Measurements from ENCODE around the gene ABLIM2. TPM values are rescaled to one million over a fixed set of nuclear protein-coding genes. Genes with fewer than 3 reads are reported as not detected.

Gene ABLIM2
- total and polyA plus RNA-seq, 10 of the 15 experiments (the other 5 are each of a cell fraction or from before 2014, with no cell fraction given): 0.03 to 0.15 (median 0.05) TPM; not detected in 7

DNA sequence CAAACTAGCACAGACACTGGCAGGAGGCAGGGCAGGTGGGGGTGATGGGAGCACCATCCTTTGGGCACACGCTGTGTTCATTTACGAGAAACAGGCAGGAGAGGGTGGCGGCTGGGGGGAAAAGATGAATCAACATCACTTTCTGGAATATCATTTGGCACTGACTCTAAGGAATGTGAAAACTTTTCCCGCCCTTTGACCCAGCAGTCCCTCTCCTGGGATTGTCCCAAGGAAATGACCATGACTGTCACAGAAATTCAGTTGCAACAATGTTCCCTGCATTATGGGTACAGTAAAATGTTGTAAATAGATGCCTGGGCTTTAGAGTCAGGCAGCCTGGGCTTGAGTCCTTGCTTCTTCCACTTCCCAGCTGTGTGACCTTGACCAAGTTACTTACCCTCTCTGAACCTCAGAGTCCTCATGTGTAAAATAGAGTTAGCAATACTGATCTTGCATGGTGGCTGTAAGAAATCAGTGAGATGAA, 58.6 kb downstream of the ABLIM2 start:
- FAIRE-seq (no peak), DNase-seq (ENCODE audit: low read depth, low spot score) (no peak), ATAC-seq (no peak)
- POLR2A ChIA-PET: no interaction called here
- Histone ChIP-seq H3K4me2 (ENCODE audit: control insufficient read depth, insufficient read depth) (no peak overlapping the region), H2AFZ (ENCODE audit: control insufficient read depth, low read depth, low read length) (no peak overlapping the region), H3K9ac (ENCODE audit: control insufficient read depth, insufficient read depth, low read length) (no peak overlapping the region), H3K27me3 (replicated peaks in 1 of 2; ENCODE audit: control insufficient read depth in 2 of 2, insufficient read depth in 2 of 2, low read length in 1 of 2) (no peaks in the 10 kb centered on the region), H3K4me3 (no peak overlapping the region), H3K9me3 (replicated peaks; ENCODE audit: control insufficient read depth, insufficient read depth, low read length) (no peaks in the 10 kb centered on the region; the same call in 2 of the 3 replicates), H3K4me1 (ENCODE audit: control insufficient read depth, insufficient read depth, low read length) (no peaks in the 10 kb centered on the region), H4K20me1 (ENCODE audit: control insufficient read depth, insufficient read depth) (no peaks in the 10 kb centered on the region), H3K79me2 (ENCODE audit: control insufficient read depth, insufficient read depth, low read length) (no peaks in the 10 kb centered on the region), H3K27ac (ENCODE audit: control insufficient read depth, insufficient read depth) (no peak overlapping the region), H3K36me3 (ENCODE audit: control insufficient read depth in 2 of 2, insufficient read depth in 2 of 2, low read length in 1 of 2) (no peaks in the 10 kb centered on the region)
- TF ChIP-seq CREB1 (IDR thresholded peaks at IDR 0.05; ENCODE audit: low read depth): no peak
- TF ChIP-seq SIX5 (IDR thresholded peaks at IDR 0.05; ENCODE audit: low read depth, low read length, severe bottlenecking): no peak
- no peak for TF ChIP-seq HDAC2 (IDR thresholded peaks at IDR 0.05)
- TF ChIP-seq, protein P1, sequence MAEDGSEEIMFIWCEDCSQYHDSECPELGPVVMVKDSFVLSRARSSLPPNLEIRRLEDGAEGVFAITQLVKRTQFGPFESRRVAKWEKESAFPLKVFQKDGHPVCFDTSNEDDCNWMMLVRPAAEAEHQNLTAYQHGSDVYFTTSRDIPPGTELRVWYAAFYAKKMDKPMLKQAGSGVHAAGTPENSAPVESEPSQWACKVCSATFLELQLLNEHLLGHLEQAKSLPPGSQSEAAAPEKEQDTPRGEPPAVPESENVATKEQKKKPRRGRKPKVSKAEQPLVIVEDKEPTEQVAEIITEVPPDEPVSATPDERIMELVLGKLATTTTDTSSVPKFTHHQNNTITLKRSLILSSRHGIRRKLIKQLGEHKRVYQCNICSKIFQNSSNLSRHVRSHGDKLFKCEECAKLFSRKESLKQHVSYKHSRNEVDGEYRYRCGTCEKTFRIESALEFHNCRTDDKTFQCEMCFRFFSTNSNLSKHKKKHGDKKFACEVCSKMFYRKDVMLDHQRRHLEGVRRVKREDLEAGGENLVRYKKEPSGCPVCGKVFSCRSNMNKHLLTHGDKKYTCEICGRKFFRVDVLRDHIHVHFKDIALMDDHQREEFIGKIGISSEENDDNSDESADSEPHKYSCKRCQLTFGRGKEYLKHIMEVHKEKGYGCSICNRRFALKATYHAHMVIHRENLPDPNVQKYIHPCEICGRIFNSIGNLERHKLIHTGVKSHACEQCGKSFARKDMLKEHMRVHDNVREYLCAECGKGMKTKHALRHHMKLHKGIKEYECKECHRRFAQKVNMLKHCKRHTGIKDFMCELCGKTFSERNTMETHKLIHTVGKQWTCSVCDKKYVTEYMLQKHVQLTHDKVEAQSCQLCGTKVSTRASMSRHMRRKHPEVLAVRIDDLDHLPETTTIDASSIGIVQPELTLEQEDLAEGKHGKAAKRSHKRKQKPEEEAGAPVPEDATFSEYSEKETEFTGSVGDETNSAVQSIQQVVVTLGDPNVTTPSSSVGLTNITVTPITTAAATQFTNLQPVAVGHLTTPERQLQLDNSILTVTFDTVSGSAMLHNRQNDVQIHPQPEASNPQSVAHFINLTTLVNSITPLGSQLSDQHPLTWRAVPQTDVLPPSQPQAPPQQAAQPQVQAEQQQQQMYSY (CRISPR knock-in tag; IDR thresholded peaks at IDR 0.05): no peak
- TF ChIP-seq, protein P2, sequence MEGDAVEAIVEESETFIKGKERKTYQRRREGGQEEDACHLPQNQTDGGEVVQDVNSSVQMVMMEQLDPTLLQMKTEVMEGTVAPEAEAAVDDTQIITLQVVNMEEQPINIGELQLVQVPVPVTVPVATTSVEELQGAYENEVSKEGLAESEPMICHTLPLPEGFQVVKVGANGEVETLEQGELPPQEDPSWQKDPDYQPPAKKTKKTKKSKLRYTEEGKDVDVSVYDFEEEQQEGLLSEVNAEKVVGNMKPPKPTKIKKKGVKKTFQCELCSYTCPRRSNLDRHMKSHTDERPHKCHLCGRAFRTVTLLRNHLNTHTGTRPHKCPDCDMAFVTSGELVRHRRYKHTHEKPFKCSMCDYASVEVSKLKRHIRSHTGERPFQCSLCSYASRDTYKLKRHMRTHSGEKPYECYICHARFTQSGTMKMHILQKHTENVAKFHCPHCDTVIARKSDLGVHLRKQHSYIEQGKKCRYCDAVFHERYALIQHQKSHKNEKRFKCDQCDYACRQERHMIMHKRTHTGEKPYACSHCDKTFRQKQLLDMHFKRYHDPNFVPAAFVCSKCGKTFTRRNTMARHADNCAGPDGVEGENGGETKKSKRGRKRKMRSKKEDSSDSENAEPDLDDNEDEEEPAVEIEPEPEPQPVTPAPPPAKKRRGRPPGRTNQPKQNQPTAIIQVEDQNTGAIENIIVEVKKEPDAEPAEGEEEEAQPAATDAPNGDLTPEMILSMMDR (IDR thresholded peaks at IDR 0.05 in 2 of 3, conservative IDR thresholded peaks at IDR 0.05 in 1 of 3; ENCODE audit: control insufficient read depth in 2 of 3, extremely low read depth in 1 of 3, insufficient read depth in 1 of 3, low read depth in 3 of 3, low read length in 3 of 3): no peak
- no peak for TF ChIP-seq CREM (IDR thresholded peaks at IDR 0.05; ENCODE audit: low read depth)
- TF ChIP-seq TBL1XR1 (IDR thresholded peaks at IDR 0.05; ENCODE audit: low read depth, low read length): no peak
- no peak for TF ChIP-seq SIN3A (IDR thresholded peaks at IDR 0.05; ENCODE audit: low read depth, low read length)
- in situ Hi-C loops (cut with MboI) (no loop called here), intact Hi-C loops (cut with micrococcal nuclease; ENCODE audit: unreplicated experiment) (no loop called here)
- 34% methylated on average over 4 of the region's 4 CpGs for WGBS (ENCODE audit: insufficient coverage, insufficient replicate concordance, low lambda C conversion rate, missing lambda C conversion rate)
- RAD21 ChIA-PET (ENCODE audit: unreplicated experiment): interaction anchor here (0.7 kb wide), 1 partner anchor 229 kb away, joined by 3 read pairs; no protein-coding TSS in a partner anchor
- CTCF ChIA-PET: no interaction called here
- no TSS peak for BruUV-seq (replicated peaks)
- SMC1A ChIA-PET (ENCODE audit: uncharacterized antibody, unreplicated experiment): no interaction called here
